ENCODE data around the gene GCC2. TPM values are rescaled to one million over a fixed set of nuclear protein-coding genes. Genes with fewer than 3 reads are reported as not detected.
"Not testable (repeated sequence)": the region's sequence is repeated elsewhere in the genome, so short reads cannot be mapped to it uniquely, and the experiment has no call there.

GCC2 gene
- total RNA-seq, 1 experiment from 2014 or later: 28.2 TPM

DNA sequence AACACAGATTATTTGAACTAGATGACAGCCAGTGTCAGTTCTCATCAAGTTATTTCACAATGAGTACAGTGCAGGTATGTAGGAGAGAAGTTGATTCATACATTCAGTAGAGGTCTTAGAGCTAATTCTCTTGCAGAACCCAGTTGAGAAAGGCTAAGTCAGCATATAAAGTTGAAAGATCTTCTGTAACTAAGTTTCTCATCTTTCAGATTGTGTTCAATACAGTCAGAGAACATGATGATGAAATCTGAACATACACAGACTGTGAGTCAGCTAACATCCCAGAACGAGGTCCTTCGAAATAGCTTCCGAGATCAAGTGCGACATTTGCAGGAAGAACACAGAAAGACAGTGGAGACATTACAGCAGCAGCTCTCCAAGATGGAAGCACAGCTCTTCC, 43.4 kb downstream of the GCC2 start:
- no TSS peak for BruUV-seq (replicated peaks)
- H3K4me3 ChIP-seq (replicated peaks in 1 of 2; ENCODE audit: low read depth in 1 of 2, low read length in 2 of 2): no peak overlapping the region
- POLR2A ChIA-PET: no interaction called here
- TF ChIP-seq REST (IDR thresholded peaks at IDR 0.05; ENCODE audit: low read depth) (no peak), EGR1 (IDR thresholded peaks at IDR 0.05; ENCODE audit: low read depth) (no peak), TCF7L2 (IDR thresholded peaks at IDR 0.05; ENCODE audit: borderline replicate concordance, extremely low read depth, insufficient read depth, insufficient read length) (no peak), YY1 (IDR thresholded peaks at IDR 0.05; ENCODE audit: extremely low read depth, insufficient replicate concordance, low read depth, low read length) (no peak), RAD21 (IDR thresholded peaks at IDR 0.05; ENCODE audit: low read depth) (no peak), SRF (IDR thresholded peaks at IDR 0.05; ENCODE audit: low read depth) (no peak)
- TF ChIP-seq, protein P1, sequence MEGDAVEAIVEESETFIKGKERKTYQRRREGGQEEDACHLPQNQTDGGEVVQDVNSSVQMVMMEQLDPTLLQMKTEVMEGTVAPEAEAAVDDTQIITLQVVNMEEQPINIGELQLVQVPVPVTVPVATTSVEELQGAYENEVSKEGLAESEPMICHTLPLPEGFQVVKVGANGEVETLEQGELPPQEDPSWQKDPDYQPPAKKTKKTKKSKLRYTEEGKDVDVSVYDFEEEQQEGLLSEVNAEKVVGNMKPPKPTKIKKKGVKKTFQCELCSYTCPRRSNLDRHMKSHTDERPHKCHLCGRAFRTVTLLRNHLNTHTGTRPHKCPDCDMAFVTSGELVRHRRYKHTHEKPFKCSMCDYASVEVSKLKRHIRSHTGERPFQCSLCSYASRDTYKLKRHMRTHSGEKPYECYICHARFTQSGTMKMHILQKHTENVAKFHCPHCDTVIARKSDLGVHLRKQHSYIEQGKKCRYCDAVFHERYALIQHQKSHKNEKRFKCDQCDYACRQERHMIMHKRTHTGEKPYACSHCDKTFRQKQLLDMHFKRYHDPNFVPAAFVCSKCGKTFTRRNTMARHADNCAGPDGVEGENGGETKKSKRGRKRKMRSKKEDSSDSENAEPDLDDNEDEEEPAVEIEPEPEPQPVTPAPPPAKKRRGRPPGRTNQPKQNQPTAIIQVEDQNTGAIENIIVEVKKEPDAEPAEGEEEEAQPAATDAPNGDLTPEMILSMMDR (IDR thresholded peaks at IDR 0.05 in 2 of 3, conservative IDR thresholded peaks at IDR 0.05 in 1 of 3; ENCODE audit: borderline replicate concordance in 1 of 3, insufficient read depth in 1 of 3, low read depth in 2 of 3, low read length in 2 of 3): no peak
- no peaks in the 10 kb centered on the region for H3K27me3 ChIP-seq (ENCODE audit: insufficient read depth, low read length)
- H3K4me2 ChIP-seq (ENCODE audit: low read length): no peak overlapping the region
- H2AFZ ChIP-seq (ENCODE audit: low read depth, low read length, poor library complexity, severe bottlenecking): no peak overlapping the region
- no peak for DNase-seq (ENCODE audit: low read depth, low spot score)
- H4K20me1 ChIP-seq (ENCODE audit: insufficient read depth): no peaks in the 10 kb centered on the region
- no peaks in the 10 kb centered on the region for H3K79me2 ChIP-seq (ENCODE audit: insufficient read depth, low read length)
- H3K4me1 ChIP-seq (ENCODE audit: control insufficient read depth in 1 of 2, insufficient read depth in 2 of 2, low read length in 2 of 2): no peaks in the 10 kb centered on the region
- no peak overlapping the region for H3K27ac ChIP-seq (ENCODE audit: low read depth, low read length)
- intact Hi-C loops (cut with micrococcal nuclease): no loop called here
- no peaks in the 10 kb centered on the region for H3K9me2 ChIP-seq (ENCODE audit: insufficient read depth)
- RAD21 ChIA-PET (ENCODE audit: low non-redundant PET in 1 of 2, low total read pairs in 2 of 2, uncharacterized antibody in 2 of 2, unreplicated experiment in 2 of 2): no interaction called here
- CTCF ChIA-PET: no interaction called here
- H3K9ac ChIP-seq (ENCODE audit: low read length): no peak overlapping the region
- peaks cover 4 to 15% of the 10 kb centered on the region in 2 experiments; a peak in 3 of 4 replicates for H3K36me3 ChIP-seq (ENCODE audit: control insufficient read depth in 1 of 2, insufficient read depth in 2 of 2, low read length in 2 of 2)
- no peak for ATAC-seq
- H3K9me3 ChIP-seq (ENCODE audit: control insufficient read depth in 1 of 2, insufficient read depth in 1 of 2, low read depth in 1 of 2, low read length in 2 of 2): no peaks in the 10 kb centered on the region

DNA sequence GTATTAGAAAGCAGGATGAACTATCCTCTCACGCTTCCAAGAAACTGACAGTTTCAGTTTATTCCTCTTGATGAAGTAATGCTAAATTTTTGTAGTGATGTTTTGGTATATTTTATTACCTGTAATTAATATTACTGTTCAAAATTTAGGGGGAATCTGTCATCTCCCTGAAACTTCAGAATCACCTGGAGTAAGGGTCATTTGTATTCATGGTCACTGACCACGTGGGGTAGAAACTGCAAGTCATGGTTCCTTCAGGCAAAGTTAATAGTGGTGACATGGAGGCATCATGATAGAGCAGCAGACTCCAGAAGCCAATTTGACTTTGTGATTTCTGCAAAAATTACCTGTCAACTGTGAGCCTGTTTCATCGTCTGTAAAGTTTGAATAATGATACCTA, 47.2 kb downstream of the GCC2 start:
- DNase-seq (ENCODE audit: low read depth, low spot score); H2AFZ ChIP-seq (ENCODE audit: low read depth, low read length, poor library complexity, severe bottlenecking); H3K9ac ChIP-seq (ENCODE audit: low read length); H3K4me2 ChIP-seq (ENCODE audit: low read length); intact Hi-C loops (cut with micrococcal nuclease); H3K36me3 ChIP-seq (ENCODE audit: control insufficient read depth in 1 of 2, insufficient read depth in 2 of 2, low read length in 2 of 2); RAD21 ChIA-PET (ENCODE audit: low non-redundant PET in 1 of 2, low total read pairs in 2 of 2, uncharacterized antibody in 2 of 2, unreplicated experiment in 2 of 2); BruUV-seq (replicated peaks); H3K4me3 ChIP-seq (replicated peaks in 1 of 2; ENCODE audit: low read depth in 1 of 2, low read length in 2 of 2); CTCF ChIA-PET; POLR2A ChIA-PET; H3K79me2 ChIP-seq (ENCODE audit: insufficient read depth, low read length); H3K9me2 ChIP-seq (ENCODE audit: insufficient read depth); H3K9me3 ChIP-seq (ENCODE audit: control insufficient read depth in 1 of 2, insufficient read depth in 1 of 2, low read depth in 1 of 2, low read length in 2 of 2); H4K20me1 ChIP-seq (ENCODE audit: insufficient read depth); H3K27me3 ChIP-seq (ENCODE audit: insufficient read depth, low read length); ATAC-seq; H3K27ac ChIP-seq (ENCODE audit: low read depth, low read length); H3K4me1 ChIP-seq (ENCODE audit: control insufficient read depth in 1 of 2, insufficient read depth in 2 of 2, low read length in 2 of 2): not testable (repeated sequence)

DNA sequence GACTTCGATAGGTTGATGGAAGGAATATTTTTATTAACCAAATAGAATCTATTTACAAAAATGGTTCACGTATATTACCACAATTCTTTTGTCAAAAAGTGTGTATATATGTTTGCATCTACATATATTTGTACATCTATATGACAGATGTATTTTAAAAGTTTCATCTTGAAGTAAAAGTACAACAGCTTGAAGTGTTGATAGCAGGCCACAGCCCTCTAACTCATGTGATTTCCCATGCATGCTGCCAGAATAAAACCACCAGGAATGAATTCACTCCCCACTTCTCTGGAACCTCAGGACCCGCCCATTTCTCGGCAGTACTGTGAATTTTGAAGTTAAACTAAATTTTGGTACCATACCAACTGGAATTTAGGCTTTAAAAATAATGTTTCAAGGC, 58.6 kb downstream of the GCC2 start:
- DNase-seq (ENCODE audit: low read depth, low spot score); BruUV-seq (replicated peaks); POLR2A ChIA-PET; H3K79me2 ChIP-seq (ENCODE audit: insufficient read depth, low read length); ATAC-seq; H3K9ac ChIP-seq (ENCODE audit: low read length); CTCF ChIA-PET; H3K36me3 ChIP-seq (ENCODE audit: control insufficient read depth in 1 of 2, insufficient read depth in 2 of 2, low read length in 2 of 2); H3K4me1 ChIP-seq (ENCODE audit: control insufficient read depth in 1 of 2, insufficient read depth in 2 of 2, low read length in 2 of 2); H2AFZ ChIP-seq (ENCODE audit: low read depth, low read length, poor library complexity, severe bottlenecking); H3K9me2 ChIP-seq (ENCODE audit: insufficient read depth); H3K4me2 ChIP-seq (ENCODE audit: low read length); H3K27ac ChIP-seq (ENCODE audit: low read depth, low read length); H3K9me3 ChIP-seq (ENCODE audit: control insufficient read depth in 1 of 2, insufficient read depth in 1 of 2, low read depth in 1 of 2, low read length in 2 of 2); H3K4me3 ChIP-seq (replicated peaks in 1 of 2; ENCODE audit: low read depth in 1 of 2, low read length in 2 of 2); H4K20me1 ChIP-seq (ENCODE audit: insufficient read depth); intact Hi-C loops (cut with micrococcal nuclease); H3K27me3 ChIP-seq (ENCODE audit: insufficient read depth, low read length); RAD21 ChIA-PET (ENCODE audit: low non-redundant PET in 1 of 2, low total read pairs in 2 of 2, uncharacterized antibody in 2 of 2, unreplicated experiment in 2 of 2): not testable (repeated sequence)
